GM12875 (cell line): ENCODE results near the gene ZNF281.

ENCODE experiments used
- H3K4me3 ChIP-seq: one replicate; pipeline ENCODE4 v1.5.1; 2011; ENCODE audit warnings: low read depth, low read length, control low read depth
- TF ChIP-seq, protein P1 (sequence below): IDR thresholded peaks from 2 replicates; pipeline ENCODE4 v1.5.1; 2011; ENCODE audit warnings: low read depth, mild to moderate bottlenecking, control low read depth, inconsistent platforms, low read length, moderate library complexity, borderline replicate concordance; ENCODE audit not compliant: insufficient read depth

ZNF281 gene

DNA sequence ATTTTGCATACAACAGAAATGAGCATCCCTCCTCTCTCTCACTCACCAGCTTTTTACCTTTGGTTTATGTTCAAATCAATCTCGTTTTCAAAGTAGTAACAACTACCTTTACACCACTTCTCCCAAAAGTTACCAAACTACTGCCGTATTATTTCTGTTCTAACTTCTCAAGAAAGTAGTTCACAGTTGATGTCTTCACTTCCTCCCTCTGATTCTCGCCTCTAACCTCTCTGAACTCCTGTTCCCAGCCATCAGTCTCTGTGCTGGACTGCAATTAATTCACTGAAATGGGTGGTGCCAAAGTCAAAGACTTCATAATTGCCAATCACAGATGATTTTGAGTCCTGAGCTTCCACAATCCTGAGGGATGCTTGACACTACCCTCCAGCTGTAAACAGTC lies 54.0 kb downstream of the ZNF281 start:
- TF ChIP-seq, protein P1, sequence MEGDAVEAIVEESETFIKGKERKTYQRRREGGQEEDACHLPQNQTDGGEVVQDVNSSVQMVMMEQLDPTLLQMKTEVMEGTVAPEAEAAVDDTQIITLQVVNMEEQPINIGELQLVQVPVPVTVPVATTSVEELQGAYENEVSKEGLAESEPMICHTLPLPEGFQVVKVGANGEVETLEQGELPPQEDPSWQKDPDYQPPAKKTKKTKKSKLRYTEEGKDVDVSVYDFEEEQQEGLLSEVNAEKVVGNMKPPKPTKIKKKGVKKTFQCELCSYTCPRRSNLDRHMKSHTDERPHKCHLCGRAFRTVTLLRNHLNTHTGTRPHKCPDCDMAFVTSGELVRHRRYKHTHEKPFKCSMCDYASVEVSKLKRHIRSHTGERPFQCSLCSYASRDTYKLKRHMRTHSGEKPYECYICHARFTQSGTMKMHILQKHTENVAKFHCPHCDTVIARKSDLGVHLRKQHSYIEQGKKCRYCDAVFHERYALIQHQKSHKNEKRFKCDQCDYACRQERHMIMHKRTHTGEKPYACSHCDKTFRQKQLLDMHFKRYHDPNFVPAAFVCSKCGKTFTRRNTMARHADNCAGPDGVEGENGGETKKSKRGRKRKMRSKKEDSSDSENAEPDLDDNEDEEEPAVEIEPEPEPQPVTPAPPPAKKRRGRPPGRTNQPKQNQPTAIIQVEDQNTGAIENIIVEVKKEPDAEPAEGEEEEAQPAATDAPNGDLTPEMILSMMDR = no peak
- H3K4me3 ChIP-seq = no peak overlapping the region
